Adrenal gland (tissue), 5 donors: ENCODE results near the gene CRYGN.

Experiments used
- CTCF ChIP-seq, 6 experiments: fragments of 450-650 bp in 4 of 6; fragments of 200-600 bp in 2 of 6; sonication (generic) in 1 of 6; IDR thresholded peaks; 1 replicate in 5 of 6; 2 replicates in 1 of 6; pipeline versions ENCODE4 v1.5.1 to v1.8.0; 2016 to 2021; ENCODE audit warnings: antibody characterized with exemption in 6 of 6, mild to moderate bottlenecking in 2 of 6, moderate library complexity in 1 of 6
- POLR2A ChIP-seq, 2 donors: fragments of 450-650 bp; IDR thresholded peaks; one replicate each; pipeline ENCODE4 v1.6.1; 2017; ENCODE audit warnings: antibody characterized with exemption in 2 of 2, mild to moderate bottlenecking in 2 of 2, moderate library complexity in 1 of 2
- donor health status: DM: no; HTN: no; CAD: no.

GRCh38 chr7:151393031-151393977 is 46.6 kb downstream of the CRYGN start:
- TF ChIP-seq POLR2A (IDR thresholded peaks at IDR 0.05) (no peak), CTCF (IDR thresholded peaks at IDR 0.05) (no peak)
